Urothelium cell line (cell line): ENCODE measurements around the gene IL6.
"Not testable (repeated sequence)": the region's sequence is repeated elsewhere in the genome, so short reads cannot be mapped to it uniquely, and the experiment has no call there.

Source experiments
- DNase-seq: peaks from one replicate; pipeline ENCODE4 v3.0.0; 2011; ENCODE audit warnings: low spot score, mixed read lengths
- FAIRE-seq: peaks from 2 replicates; lab custom pipeline; 2011; peaks lifted over from hg19 to GRCh38; lab: Jason Lieb, UNC

IL6 gene

GRCh38 chr7:22703978-22704610, 22.9 kb upstream of the IL6 start:
- FAIRE-seq, DNase-seq: not testable (repeated sequence)

DNA sequence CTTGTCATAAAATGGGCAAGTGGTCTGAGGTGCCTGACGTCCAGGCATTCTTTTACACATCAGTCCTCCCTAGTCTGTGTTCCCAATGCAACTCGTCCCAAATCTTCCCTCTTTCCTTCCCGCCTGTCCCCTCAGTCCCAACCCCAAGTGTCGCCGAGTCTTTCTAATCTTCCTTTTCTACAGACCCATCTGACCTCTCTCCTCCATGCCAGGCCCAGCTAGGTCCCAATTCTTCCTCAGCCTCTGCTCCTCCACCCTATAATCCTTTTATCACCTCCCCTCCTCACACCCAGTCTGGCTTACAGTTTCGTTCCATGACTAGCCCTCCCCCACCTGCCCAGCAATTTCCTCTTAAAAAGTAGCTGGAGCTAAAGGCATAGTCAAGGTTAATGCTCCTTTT, 22.3 kb upstream of the IL6 start:
- not testable (repeated sequence) for FAIRE-seq

GRCh38 chr7:22705874-22706273, 21.1 kb upstream of the IL6 start:
- not testable (repeated sequence) for DNase-seq, FAIRE-seq

More for the DNA sequence above, 22.3 kb upstream of the IL6 start:
- DNase-seq = not testable (repeated sequence)

GRCh38 chr7:22707026-22707691, 19.8 kb upstream of the IL6 start:
- not testable (repeated sequence) for DNase-seq, FAIRE-seq

GRCh38 chr7:22708214-22708613, 18.8 kb upstream of the IL6 start:
- not testable (repeated sequence) for DNase-seq, FAIRE-seq

DNA sequence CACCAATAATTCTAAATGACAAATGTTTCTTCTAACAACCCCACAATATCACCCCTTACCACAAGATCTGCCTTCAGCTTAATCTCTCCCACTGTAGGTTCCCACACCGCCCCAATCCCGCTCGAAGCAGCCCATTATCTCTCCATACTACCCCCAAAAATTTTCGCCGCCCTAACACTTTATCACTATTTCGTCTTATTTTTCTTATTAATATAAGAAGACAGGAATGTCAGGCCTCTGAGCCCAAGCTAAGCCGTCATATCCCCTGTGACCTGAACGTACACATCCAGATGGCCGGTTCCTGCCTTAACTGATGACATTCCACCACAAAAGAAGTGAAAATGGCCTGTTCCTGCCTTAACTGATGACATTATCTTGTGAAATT, 18.3 kb upstream of the IL6 start:
- FAIRE-seq = not testable (repeated sequence)

DNA sequence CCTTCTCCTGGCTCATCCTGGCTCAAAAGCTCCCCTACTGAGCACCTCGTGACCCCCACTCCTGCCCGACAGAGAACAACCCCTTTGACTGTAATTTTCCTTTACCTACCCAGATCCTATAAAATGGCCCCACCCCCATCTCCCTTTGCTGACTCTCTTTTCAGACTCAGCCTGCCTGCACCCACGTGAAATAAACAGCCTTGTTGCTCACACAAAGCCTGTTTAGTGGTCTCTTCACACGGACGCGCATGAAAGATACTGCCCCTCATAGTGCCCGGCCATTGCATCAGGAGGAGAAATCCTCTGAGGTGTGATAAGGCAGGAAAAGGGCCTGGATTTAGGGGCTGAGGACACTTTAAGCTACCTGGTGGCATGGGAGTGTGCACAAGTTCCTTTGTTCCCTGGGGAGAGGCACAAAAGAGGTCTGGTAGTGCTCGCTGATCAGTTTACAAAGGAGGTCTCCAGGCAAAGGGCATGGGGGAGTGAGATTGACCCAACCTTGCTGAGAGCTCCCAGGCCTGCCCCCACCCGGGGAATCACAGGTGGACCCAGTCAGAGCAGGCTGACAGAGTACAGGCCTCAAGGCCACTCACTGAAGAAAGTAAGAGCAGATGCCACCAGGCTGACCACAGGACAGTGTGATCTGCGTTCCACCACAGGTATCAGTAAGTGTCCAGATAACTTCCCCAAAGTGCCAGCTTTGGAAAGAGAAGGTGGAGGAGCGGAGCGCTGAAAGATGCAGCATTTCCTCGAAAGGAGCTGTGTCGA, 17.8 kb upstream of the IL6 start:
- DNase-seq, FAIRE-seq: not testable (repeated sequence)

More for the DNA sequence above, 18.3 kb upstream of the IL6 start:
- not testable (repeated sequence) for DNase-seq

GRCh38 chr7:22709857-22710256, 17.1 kb upstream of the IL6 start:
- no peak for FAIRE-seq
- no peak for DNase-seq

DNA sequence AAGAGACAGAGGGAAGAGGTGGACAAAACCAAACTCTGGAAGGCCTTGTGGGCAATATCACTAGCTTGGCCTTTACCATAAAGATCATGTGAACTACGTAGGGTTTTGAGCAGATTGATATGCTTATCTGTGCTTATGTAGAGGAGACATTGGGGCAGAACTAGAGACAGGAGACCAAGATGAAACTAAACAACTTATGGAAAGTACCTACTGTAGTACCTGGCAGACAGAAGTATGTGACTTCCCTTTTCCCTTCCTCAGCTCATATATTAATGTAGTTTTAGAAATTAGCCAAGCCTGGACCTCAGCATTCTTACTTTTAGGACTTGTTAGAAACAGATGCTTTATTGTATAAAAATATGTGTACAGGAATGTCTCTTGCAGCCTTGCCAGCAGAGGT, 14.0 kb upstream of the IL6 start:
- no peak for DNase-seq
- FAIRE-seq = no peak

DNA sequence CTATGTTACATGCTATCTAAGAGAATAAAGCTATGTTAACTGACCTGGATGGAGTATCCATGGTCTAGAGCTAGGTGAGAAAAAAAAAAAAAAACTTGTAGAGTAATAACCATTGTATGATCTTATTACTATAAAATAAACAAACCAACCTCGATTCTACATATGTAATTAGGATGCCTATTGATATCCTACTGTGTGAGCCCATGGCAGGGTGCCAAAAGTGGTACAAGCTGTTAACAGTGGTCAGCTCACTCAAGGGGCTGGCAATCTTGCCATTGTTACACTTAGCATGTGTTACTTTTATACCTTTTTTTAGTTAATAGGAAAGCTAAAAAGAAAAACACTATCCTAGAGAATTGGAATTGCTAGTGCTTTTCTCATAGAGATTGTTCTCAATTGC, 13.5 kb upstream of the IL6 start:
- FAIRE-seq (no peak), DNase-seq (no peak)

- FAIRE-seq (no peak), DNase-seq (no peak)
These were observed 11.0 kb upstream of the IL6 start for GRCh38 chr7:22715969-22716368.

DNA sequence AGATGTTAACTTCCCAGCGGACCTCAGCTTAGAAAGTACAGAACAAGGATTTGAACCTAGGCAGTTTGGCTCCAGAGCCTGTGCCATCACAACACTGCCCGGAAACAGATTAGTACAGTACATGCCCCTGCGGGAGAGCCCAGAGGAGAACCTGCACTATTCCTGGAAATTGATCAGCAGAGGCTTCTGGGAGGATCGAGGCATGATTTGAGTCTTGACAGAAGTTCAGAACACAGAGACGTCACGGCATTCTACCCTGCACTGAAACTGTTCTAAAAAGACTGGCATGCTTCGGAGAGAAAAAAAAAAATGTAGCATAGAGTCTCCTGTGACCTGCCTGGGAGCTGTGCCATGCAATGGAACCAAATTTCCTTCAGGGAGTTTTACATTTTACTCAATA, 9.2 kb upstream of the IL6 start:
- no peak for FAIRE-seq
- DNase-seq = no peak

DNA sequence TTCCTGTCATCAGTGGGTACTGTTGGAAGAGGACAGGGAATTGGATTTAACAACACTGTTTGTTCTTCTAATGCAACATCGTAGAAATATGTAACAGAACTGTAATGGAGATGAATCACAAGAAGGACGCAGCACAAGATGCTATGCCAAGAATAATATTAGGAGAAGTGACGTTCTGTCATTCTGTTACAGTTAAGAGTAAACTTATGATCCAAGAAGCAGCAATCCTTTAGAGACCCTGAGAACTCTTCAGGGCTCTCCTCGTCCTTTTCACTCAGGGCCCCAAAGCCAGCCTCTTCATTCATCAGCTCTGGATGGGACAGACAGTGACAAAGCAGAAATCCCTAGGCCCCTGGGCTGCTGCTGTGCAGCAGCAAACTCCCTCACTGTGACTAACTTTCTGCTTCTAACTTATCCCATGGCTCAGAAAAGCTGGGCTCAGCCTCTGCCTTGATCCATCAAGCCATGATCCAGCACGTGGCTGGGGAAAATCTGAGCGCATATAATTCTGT, 8.7 kb upstream of the IL6 start:
- no peak for DNase-seq
- FAIRE-seq = no peak

GRCh38 chr7:22718911-22719420, 8.0 kb upstream of the IL6 start:
- FAIRE-seq = no peak
- no peak for DNase-seq

- FAIRE-seq (no peak), DNase-seq (no peak)
These were observed 5.9 kb upstream of the IL6 start for GRCh38 chr7:22720791-22721786.

- no peak for DNase-seq
- FAIRE-seq = no peak
These were observed 4.3 kb upstream of the IL6 start for GRCh38 chr7:22722536-22723180.

- no peak for DNase-seq
These were observed 3.8 kb upstream of the IL6 start for GRCh38 chr7:22723181-22723601.

DNA sequence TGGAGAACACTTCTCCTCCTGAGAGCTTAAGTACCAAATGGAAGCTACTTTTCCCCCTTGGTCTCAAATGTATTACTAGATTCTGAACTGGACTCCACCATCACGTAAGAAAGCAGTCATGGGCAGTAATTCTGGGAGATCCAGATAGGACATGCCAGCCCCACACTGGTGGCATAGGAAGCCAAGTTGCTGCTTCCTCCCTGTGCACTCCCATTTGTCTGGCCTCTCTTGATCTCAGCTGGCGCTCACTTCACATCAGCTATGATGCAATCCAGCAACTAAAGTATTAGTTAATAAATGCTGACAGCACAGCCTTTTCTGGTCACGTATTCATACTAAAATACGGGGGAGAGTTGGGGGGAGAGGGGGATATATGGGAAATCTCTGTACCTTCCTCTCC, 3.4 kb upstream of the IL6 start:
- DNase-seq = no peak
- no peak for FAIRE-seq

More at GRCh38 chr7:22723181-22723601, 3.8 kb upstream of the IL6 start:
- no peak for FAIRE-seq

DNA sequence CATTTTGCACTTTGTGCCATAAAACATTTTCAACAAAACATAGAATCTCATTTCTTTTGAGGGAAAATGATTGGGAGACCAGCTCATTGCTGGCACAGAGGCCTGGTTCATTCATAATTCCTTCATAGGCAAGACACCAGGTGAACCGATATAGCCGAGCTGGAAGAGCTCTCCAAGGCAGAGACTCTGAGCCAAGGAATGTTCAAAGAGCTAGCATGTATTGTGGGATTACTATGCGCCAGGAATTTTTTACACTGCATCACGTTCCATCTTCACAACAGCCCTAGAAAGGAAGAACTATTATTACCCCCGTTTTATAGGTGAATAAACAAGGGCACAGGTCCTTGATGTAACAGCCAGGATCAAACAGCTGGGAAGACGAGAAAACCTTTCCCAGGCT, 2.1 kb upstream of the IL6 start:
- DNase-seq (no peak), FAIRE-seq (no peak)

- FAIRE-seq (no peak), DNase-seq (peak; percentile 54)
These were observed 1.4 kb upstream of the IL6 start for GRCh38 chr7:22725585-22725984.
